HCT116 (cell line): Measurements from ENCODE around the gene EEFSEC. TPM values are rescaled to one million over a fixed set of nuclear protein-coding genes. Genes with fewer than 3 reads are reported as not detected.

Experiments used
- ATAC-seq: fragments of 200-7000 bp; cut with Tn5 transposase; 2 replicates; pipeline ENCODE4 v1.9.1; 2020; ENCODE audit warnings: mild to moderate bottlenecking, moderate library complexity
- BruUV-seq: library from RNA; stranded (reverse); fragments of 400-500 nt; replicated peaks from 2 replicates; lab custom pipeline; 2021; lab: Mats Ljungman, UMichigan
- CTCF ChIA-PET: fragments of 300-600 bp; sonication (Branson Sonifier 250); formaldehyde crosslinking; loops from one replicate; lab custom pipeline; 2021; ENCODE audit warnings: antibody characterized with exemption; lab: Charles Lee
- POLR2A ChIA-PET: fragments of 300-600, 350-600 bp; sonication (Branson Sonifier 250); formaldehyde crosslinking; loops from one replicate; lab custom pipeline; 2021; ENCODE audit warnings: antibody characterized with exemption; lab: Charles Lee
- RAD21 ChIA-PET, 2 experiments: fragments of 300-600 bp; sonication (Branson Sonifier 250); formaldehyde crosslinking; loops; one replicate each; lab custom pipeline; 2023; ENCODE audit warnings: low total read pairs in 2 of 2; ENCODE audit not compliant: uncharacterized antibody in 2 of 2, unreplicated experiment in 2 of 2, low non-redundant PET in 1 of 2; lab: Charles Lee
- DNase-seq: peaks from one replicate; pipeline ENCODE4 v3.0.0-alpha.2; 2010; ENCODE audit warnings: low read depth, low spot score
- H2AFZ ChIP-seq: fragments of 200-600 bp; shearing (Covaris generic), sonication (generic); 2 replicates; pipeline ENCODE4 v1.6.1; 2017; ENCODE audit warnings: low read depth, mixed run types, mixed read lengths, antibody characterized with exemption, low read length; ENCODE audit not compliant: poor library complexity, severe bottlenecking
- H3K27ac ChIP-seq: 2 replicates; pipeline ENCODE4 v1.5.1; 2012; ENCODE audit warnings: low read depth, low read length
- H3K27me3 ChIP-seq: fragments of 200-600 bp; sonication (generic); 2 replicates; pipeline ENCODE4 v1.6.1; 2016; ENCODE audit warnings: mixed run types, low read length, mixed read lengths; ENCODE audit not compliant: insufficient read depth
- H3K36me3 ChIP-seq, 2 experiments: fragments of 200-500 bp in 1 of 2; fragments of 200-600 bp in 1 of 2; sonication (Bioruptor generic) in 1 of 2; sonication (generic) in 1 of 2; 2 replicates each; pipeline versions ENCODE4 v1.5.1 to v1.6.1; 2014 to 2016; ENCODE audit warnings: low read length in 2 of 2, inconsistent platforms in 1 of 2, mixed read lengths in 1 of 2, mixed run types in 1 of 2; ENCODE audit not compliant: insufficient read depth in 2 of 2, control insufficient read depth in 1 of 2
- H3K4me1 ChIP-seq, 2 experiments: fragments of 200-600 bp in 1 of 2; sonication (generic) in 1 of 2; 2 replicates each; pipeline versions ENCODE4 v1.5.1 to v1.6.1; 2012 to 2017; ENCODE audit warnings: low read length in 2 of 2, inconsistent platforms in 1 of 2, mild to moderate bottlenecking in 1 of 2, mixed read lengths in 1 of 2, mixed run types in 1 of 2, moderate library complexity in 1 of 2; ENCODE audit not compliant: insufficient read depth in 2 of 2, control insufficient read depth in 1 of 2
- H3K4me2 ChIP-seq: fragments of 200-600 bp; sonication (generic); 2 replicates; pipeline ENCODE4 v1.6.1; 2017; ENCODE audit warnings: mixed run types, low read length, mixed read lengths
- H3K4me3 ChIP-seq, 2 experiments: fragments of 200-600 bp in 1 of 2; sonication (generic) in 1 of 2; replicated peaks in 1 of 2; 2 replicates each; pipeline ENCODE4 v1.5.1; 2011 to 2016; ENCODE audit warnings: low read length in 2 of 2, control low read depth in 1 of 2, low read depth in 1 of 2, mild to moderate bottlenecking in 1 of 2, mixed read lengths in 1 of 2, mixed run types in 1 of 2
- H3K79me2 ChIP-seq: fragments of 200-600 bp; sonication (generic); 2 replicates; pipeline ENCODE4 v1.6.1; 2017; ENCODE audit warnings: mild to moderate bottlenecking, mixed run types, low read length, moderate library complexity, mixed read lengths; ENCODE audit not compliant: insufficient read depth
- H3K9ac ChIP-seq: fragments of 200-600 bp; sonication (generic); 2 replicates; pipeline ENCODE4 v1.6.1; 2016; ENCODE audit warnings: low read length, mixed read lengths
- H3K9me2 ChIP-seq: fragments of 200-600 bp; sonication (generic), shearing (Covaris generic); 2 replicates; pipeline ENCODE4 v1.6.1; 2017; ENCODE audit warnings: mixed run types, mild to moderate bottlenecking, moderate library complexity; ENCODE audit not compliant: insufficient read depth
- H3K9me3 ChIP-seq, 2 experiments: fragments of 200-500 bp in 1 of 2; fragments of 200-600 bp in 1 of 2; sonication (Bioruptor generic) in 1 of 2; sonication (generic) in 1 of 2; 2 replicates each; pipeline ENCODE4 v1.6.1; 2014 to 2017; ENCODE audit warnings: low read length in 2 of 2, mixed read lengths in 2 of 2, inconsistent platforms in 1 of 2, low read depth in 1 of 2, mild to moderate bottlenecking in 1 of 2, mixed run types in 1 of 2, moderate library complexity in 1 of 2; ENCODE audit not compliant: control insufficient read depth in 1 of 2, insufficient read depth in 1 of 2
- H4K20me1 ChIP-seq: fragments of 200-600 bp; sonication (generic), shearing (Covaris generic); 2 replicates; pipeline ENCODE4 v1.6.1; 2017; ENCODE audit warnings: mixed run types, mild to moderate bottlenecking, moderate library complexity; ENCODE audit not compliant: insufficient read depth
- ATF3 ChIP-seq: IDR thresholded peaks from 2 replicates; pipeline ENCODE4 v1.6.1; 2012
- CEBPB ChIP-seq: IDR thresholded peaks from 2 replicates; pipeline ENCODE4 v1.6.1; 2012; ENCODE audit warnings: low read depth
- CTCF ChIP-seq, 3 experiments: fragments of 200-600 bp in 1 of 3; sonication (generic) in 1 of 3; IDR thresholded peaks in 2 of 3; conservative IDR thresholded peaks in 1 of 3; 2 replicates each; pipeline ENCODE4 v1.5.1; 2012 to 2017; ENCODE audit warnings: low read depth in 2 of 3, low read length in 2 of 3, antibody characterized with exemption in 1 of 3, borderline replicate concordance in 1 of 3, control low read depth in 1 of 3, mild to moderate bottlenecking in 1 of 3, mixed read lengths in 1 of 3, mixed run types in 1 of 3, moderate library complexity in 1 of 3; ENCODE audit not compliant: insufficient read depth in 1 of 3
- EGR1 ChIP-seq: IDR thresholded peaks from 2 replicates; pipeline ENCODE4 v1.6.1; 2012; ENCODE audit warnings: low read depth
- ELF1 ChIP-seq: IDR thresholded peaks from 2 replicates; pipeline ENCODE4 v1.6.1; 2012; ENCODE audit warnings: low read depth, borderline replicate concordance
- FOSL1 ChIP-seq: IDR thresholded peaks from 2 replicates; pipeline ENCODE4 v1.6.1; 2012; ENCODE audit warnings: low read depth
- JUND ChIP-seq: IDR thresholded peaks from 2 replicates; pipeline ENCODE4 v1.6.1; 2012
- POLR2A ChIP-seq: IDR thresholded peaks from 2 replicates; pipeline ENCODE4 v1.7.0; 2011; ENCODE audit warnings: borderline replicate concordance; ENCODE audit not compliant: insufficient read depth, insufficient read length; ENCODE audit errors: extremely low read depth
- POLR2AphosphoS5 ChIP-seq: IDR thresholded peaks from 2 replicates; pipeline ENCODE4 v1.6.1; 2011; ENCODE audit warnings: mild to moderate bottlenecking, low read depth, low read length, moderate library complexity
- REST ChIP-seq: IDR thresholded peaks from 2 replicates; pipeline ENCODE4 v1.6.1; 2012; ENCODE audit warnings: low read depth
- SIN3A ChIP-seq: IDR thresholded peaks from 2 replicates; pipeline ENCODE4 v1.6.1; 2012; ENCODE audit warnings: low read depth
- SP1 ChIP-seq: IDR thresholded peaks from 2 replicates; pipeline ENCODE4 v1.6.1; 2012; ENCODE audit warnings: low read depth
- TCF7L2 ChIP-seq: IDR thresholded peaks from 2 replicates; pipeline ENCODE4 v1.7.0; 2011; ENCODE audit warnings: borderline replicate concordance, inconsistent platforms; ENCODE audit not compliant: insufficient read depth, insufficient read length; ENCODE audit errors: extremely low read depth
- YY1 ChIP-seq: IDR thresholded peaks from 2 replicates; pipeline ENCODE4 v1.6.1; 2011; ENCODE audit warnings: low read length, low read depth, moderate library complexity, mild to moderate bottlenecking; ENCODE audit not compliant: insufficient replicate concordance; ENCODE audit errors: extremely low read depth
- ZBTB33 ChIP-seq: IDR thresholded peaks from 2 replicates; pipeline ENCODE4 v1.6.1; 2011; ENCODE audit warnings: mild to moderate bottlenecking, low read length, moderate library complexity; ENCODE audit not compliant: insufficient replicate concordance; ENCODE audit errors: extremely low read depth
- ZFX ChIP-seq: fragments of 450-650 bp; IDR thresholded peaks from 2 replicates; pipeline ENCODE4 v1.6.1; 2017
- ZNF274 ChIP-seq: fragments of 200-500 bp; sonication (Bioruptor generic); IDR thresholded peaks from 2 replicates; pipeline ENCODE4 v1.6.1; 2014; ENCODE audit warnings: mild to moderate bottlenecking, low read depth, low read length, inconsistent platforms
- intact Hi-C: fragments of 100-400 bp; cut with micrococcal nuclease; formaldehyde crosslinking; loops from 2 replicates; pipeline ENCODE4 v1.10.0; 2022
- total RNA-seq: library from RNA; stranded (reverse); gene quantifications from one replicate; pipeline ENCODE4 v1.2.1, GENCODE V29; 2021; ENCODE audit not compliant: unreplicated experiment

The EEFSEC gene
- total RNA-seq, 1 experiment from 2014 or later, result 16.1 TPM

- H3K27me3 ChIP-seq, result peaks cover 4% of the 10 kb centered on the region; the same call in 1 of the 2 replicates
- no peaks in the 10 kb centered on the region for H3K4me1 ChIP-seq
- ATAC-seq (no peak), DNase-seq (no peak)
- H3K4me2 ChIP-seq, result no peak overlapping the region
- no peaks in the 10 kb centered on the region for H4K20me1 ChIP-seq
- no peaks in the 10 kb centered on the region for H3K79me2 ChIP-seq
- no peak overlapping the region for H3K4me3 ChIP-seq
- H3K36me3 ChIP-seq, result no peaks in the 10 kb centered on the region
- BruUV-seq, result no TSS peak
- POLR2A ChIA-PET, result no interaction called here
- H3K9me2 ChIP-seq, result no peaks in the 10 kb centered on the region
- CTCF ChIA-PET, result no interaction called here
- TF ChIP-seq ZBTB33 (no peak), CTCF (IDR thresholded peaks at IDR 0.05 in 2 of 3, conservative IDR thresholded peaks at IDR 0.05 in 1 of 3; ENCODE audit: borderline replicate concordance in 1 of 3, insufficient read depth in 1 of 3, low read depth in 2 of 3, low read length in 2 of 3) (no peak), REST (no peak), YY1 (no peak), POLR2A (no peak), EGR1 (no peak), TCF7L2 (no peak), JUND (no peak), ATF3 (no peak), SP1 (no peak), CEBPB (no peak), ZFX (no peak), POLR2AphosphoS5 (no peak), FOSL1 (no peak), ELF1 (no peak), ZNF274 (no peak), SIN3A (no peak)
- H3K9me3 ChIP-seq, result no peaks in the 10 kb centered on the region; a peak in 1 of 4 replicates
- H2AFZ ChIP-seq, result no peak overlapping the region
- intact Hi-C loops, result no loop called here
- RAD21 ChIA-PET, result no interaction called here
- no peak overlapping the region for H3K27ac ChIP-seq
- H3K9ac ChIP-seq, result no peak overlapping the region
Observed at GRCh38 chr3:128446821-128447220, 293.5 kb downstream of the EEFSEC start.
